HFF-Myc (cell line): Measurements from ENCODE around the gene KCP.
A peak's percentile ranks its signal among the peaks of the same experiment; 100 is the strongest.

Source experiments
- DNase-seq: peaks from one replicate; pipeline ENCODE4 v3.0.0-alpha.2; 2011; ENCODE audit warnings: low read depth; ENCODE audit errors: extremely low read depth
- H3K4me3 ChIP-seq: replicated peaks from 2 replicates; pipeline ENCODE4 v1.5.1; 2011; ENCODE audit warnings: low read depth, mild to moderate bottlenecking, control low read depth, low read length
- TF ChIP-seq, protein P1 (sequence below): IDR thresholded peaks from 2 replicates; pipeline ENCODE4 v1.5.1; 2012; ENCODE audit warnings: mild to moderate bottlenecking, low read depth, low read length, control low read depth; ENCODE audit errors: missing control alignments

The KCP gene

DNA sequence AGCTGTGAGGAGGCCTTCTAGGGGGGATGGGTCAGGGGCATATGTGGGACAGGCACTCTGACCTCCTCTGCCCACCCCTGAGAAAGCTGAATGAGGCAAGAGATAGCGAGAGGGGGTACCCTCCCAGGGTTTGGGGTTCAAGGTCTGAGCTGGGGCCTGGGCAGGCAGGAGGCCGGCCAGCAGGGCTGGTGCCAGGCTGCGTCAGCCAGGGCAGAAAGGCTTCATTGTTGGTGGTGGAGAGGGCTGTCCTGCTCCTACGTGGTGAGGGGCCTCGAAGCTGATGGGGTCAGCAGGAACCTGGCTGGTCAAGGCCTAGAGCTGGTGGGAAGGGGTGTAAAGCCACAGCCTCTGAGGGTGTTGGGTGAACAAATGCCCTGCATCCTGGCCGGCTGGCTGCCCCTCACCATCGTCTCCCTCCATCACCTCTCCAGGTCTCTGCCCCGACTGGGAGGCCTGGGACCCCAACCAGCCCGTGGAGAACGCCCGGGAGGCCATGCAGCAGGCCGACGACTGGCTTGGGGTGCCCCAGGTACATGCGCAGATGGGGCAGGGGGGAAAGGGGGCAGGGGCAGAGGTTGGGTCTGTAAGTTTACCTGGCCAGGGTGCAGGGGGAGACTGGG lies 73.7 kb downstream of the KCP start:
- DNase-seq = no peak
- TF ChIP-seq, protein P1, sequence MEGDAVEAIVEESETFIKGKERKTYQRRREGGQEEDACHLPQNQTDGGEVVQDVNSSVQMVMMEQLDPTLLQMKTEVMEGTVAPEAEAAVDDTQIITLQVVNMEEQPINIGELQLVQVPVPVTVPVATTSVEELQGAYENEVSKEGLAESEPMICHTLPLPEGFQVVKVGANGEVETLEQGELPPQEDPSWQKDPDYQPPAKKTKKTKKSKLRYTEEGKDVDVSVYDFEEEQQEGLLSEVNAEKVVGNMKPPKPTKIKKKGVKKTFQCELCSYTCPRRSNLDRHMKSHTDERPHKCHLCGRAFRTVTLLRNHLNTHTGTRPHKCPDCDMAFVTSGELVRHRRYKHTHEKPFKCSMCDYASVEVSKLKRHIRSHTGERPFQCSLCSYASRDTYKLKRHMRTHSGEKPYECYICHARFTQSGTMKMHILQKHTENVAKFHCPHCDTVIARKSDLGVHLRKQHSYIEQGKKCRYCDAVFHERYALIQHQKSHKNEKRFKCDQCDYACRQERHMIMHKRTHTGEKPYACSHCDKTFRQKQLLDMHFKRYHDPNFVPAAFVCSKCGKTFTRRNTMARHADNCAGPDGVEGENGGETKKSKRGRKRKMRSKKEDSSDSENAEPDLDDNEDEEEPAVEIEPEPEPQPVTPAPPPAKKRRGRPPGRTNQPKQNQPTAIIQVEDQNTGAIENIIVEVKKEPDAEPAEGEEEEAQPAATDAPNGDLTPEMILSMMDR = no peak
- H3K4me3 ChIP-seq = no peak overlapping the region

DNA sequence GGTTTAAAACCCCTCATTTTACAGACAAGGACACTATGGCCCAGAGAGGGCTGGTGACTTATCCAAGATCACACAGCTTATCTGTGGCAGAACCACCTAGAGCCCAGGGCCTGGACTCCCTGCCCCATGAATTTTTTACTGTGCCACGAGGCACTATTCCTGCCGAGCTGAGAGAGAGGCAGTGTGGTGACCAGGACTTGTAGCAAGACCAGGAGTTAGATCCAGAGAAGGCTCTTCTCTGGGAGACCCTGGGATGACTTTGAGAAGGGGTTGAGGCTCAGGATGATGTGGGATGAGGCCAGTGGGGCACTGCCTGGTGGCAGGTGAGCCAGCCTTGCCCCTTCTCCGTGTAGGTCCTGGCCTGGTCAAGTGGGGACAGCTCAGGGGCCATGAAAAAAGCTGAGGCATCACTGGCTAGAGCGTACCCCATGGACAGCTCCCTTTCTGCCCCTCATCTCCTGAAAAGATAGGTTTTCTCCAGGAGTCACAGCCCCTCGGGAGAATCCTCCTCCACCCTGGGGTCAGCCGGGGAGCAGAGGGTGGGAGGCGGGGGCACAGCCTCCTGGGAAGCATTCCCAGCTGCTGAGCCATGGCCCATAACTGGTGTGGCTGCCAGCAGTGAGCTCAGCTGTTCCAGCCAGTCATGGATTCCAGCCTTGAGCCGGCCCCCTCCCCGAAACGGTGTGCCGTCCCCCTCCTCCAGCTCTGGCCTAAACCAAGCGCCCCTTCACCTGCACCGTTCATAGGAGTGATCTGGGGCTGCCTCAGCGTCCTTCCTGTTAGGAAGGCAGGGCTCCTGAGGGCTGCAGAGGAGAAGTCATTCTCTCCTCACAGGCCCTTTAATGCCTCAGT lies 74.5 kb downstream of the KCP start:
- DNase-seq = no peak
- TF ChIP-seq, protein P1 = no peak
- H3K4me3 ChIP-seq = no peak overlapping the region

DNA sequence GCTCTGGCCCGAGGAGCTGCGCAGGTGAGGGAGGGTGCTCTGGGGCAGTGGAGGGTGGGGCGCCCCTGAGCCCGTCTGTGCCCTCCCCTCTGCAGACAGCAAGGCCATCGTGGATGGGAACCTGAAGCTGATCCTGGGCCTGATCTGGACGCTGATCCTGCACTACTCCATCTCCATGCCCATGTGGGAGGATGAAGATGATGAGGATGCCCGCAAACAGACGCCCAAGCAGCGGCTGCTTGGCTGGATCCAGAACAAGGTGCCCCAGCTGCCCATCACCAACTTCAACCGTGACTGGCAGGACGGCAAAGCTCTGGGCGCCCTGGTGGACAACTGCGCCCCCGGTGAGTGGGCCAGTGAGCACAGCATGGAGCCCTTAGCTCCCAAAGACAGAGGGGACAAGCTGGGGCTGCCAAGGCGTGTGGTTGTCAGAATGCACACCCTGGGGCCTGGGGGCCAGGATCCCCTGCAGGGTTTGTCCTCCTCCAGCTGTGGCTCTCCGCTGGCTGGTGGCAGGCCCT lies 75.2 kb downstream of the KCP start:
- no peak overlapping the region for H3K4me3 ChIP-seq
- TF ChIP-seq, protein P1 = no peak
- no peak for DNase-seq

DNA sequence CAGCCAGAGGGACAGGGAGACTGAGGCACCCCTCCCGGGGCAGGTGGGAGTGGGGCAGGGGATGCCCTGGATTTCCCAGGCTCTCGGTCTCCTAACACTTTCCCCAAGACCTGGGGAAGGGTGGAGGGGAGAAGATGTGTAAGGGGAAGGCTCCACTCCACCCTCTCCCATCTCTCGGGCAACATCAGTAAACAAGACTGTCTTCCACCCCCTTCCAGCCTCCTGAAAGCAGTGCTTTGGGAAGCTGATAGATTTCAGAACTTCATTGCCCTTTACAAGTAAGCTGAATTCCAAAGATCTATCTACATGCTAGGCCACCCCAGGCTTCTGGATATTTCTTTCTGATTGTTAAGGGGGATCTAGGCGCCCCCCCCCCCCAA lies 76.6 kb downstream of the KCP start:
- DNase-seq = no peak
- peak overlapping the region; percentile 93 for H3K4me3 ChIP-seq
- TF ChIP-seq, protein P1 = no peak

DNA sequence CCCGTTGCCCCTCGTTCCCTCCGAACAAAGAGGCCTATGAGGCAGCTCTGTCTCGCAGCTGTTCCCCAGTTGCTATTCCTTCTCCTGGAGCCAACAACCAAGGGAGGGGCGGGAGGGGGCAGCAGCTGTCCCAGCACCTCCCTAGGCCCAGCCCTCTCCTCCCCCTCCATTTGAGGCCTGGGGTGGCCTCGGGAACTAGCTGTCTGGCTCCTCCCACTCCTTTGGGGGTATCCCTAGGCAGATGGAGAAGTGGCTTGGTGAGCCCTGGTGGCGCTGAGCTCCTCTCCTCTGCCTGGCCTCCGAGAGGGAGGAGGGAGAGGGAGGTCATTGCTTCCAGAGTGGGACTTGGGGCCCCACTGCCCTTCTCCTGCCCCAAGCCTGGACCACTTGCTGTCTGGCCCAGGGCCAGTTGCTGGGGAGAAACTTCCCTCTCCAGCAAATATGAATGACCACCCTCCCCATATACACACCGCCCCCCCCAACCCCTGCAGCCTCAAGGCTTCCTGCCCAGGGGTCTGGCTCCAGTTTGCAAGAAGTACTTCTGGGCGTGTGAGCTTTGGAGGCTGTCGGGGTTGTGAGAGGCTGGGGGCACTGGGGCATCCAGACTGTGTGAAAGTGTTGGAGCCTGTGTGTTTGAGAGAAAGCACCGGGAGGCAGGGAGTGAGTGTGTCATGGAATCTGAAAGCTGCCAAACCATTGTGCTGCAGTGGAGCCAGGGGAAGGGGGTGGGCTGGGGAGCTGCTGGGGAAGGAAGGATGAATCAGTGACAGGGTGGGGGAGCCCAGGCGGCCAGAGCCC lies 77.2 kb downstream of the KCP start:
- TF ChIP-seq, protein P1 = no peak
- H3K4me3 ChIP-seq = peak overlapping the region; percentile 93

DNA sequence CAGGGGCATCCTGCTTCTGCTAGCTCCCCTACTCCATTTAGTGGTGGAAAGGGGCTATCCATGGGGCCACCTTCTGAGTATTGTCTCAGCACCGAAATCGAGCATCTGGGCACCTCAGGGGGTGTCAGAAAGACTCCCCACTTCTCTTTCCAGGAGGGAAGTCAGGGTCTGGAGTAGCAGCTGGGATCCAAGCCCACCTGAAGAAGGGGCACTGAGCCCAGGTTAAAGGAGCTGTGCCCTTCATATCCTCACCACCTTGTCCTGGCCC lies 77.7 kb downstream of the KCP start:
- TF ChIP-seq, protein P1 = no peak
- peak overlapping the region; percentile 93 for H3K4me3 ChIP-seq
- DNase-seq = no peak

More for the DNA sequence above, 77.2 kb downstream of the KCP start:
- DNase-seq = no peak
